ENCODE measurements around the gene TATDN2.
"Not testable (repeated sequence)": the region's sequence is repeated elsewhere in the genome, so short reads cannot be mapped to it uniquely, and the experiment has no call there.

The TATDN2 gene

GRCh38 chr3:10292505-10293419 is 44.5 kb downstream of the TATDN2 start, which contains the start of gene GHRL:
Gene GHRL (minus strand): TSS chr3:10292947. CDS start chr3:10290180, 2,767 bp downstream.
- no peak for FAIRE-seq

GRCh38 chr3:10294030-10294586 is 45.8 kb downstream of the TATDN2 start:
- no peak for FAIRE-seq

- not testable (repeated sequence) for FAIRE-seq
These were observed 49.8 kb downstream of the TATDN2 start for GRCh38 chr3:10298064-10298463.

- no peak for FAIRE-seq
These were observed 50.9 kb downstream of the TATDN2 start for GRCh38 chr3:10299175-10299574.

GRCh38 chr3:10299679-10300078 is 51.4 kb downstream of the TATDN2 start:
- no peak for FAIRE-seq

GRCh38 chr3:10300087-10300486 is 51.8 kb downstream of the TATDN2 start:
- FAIRE-seq = no peak

- no peak for FAIRE-seq
These were observed 54.8 kb downstream of the TATDN2 start for GRCh38 chr3:10303105-10303504.

- no peak for FAIRE-seq
These were observed 55.5 kb downstream of the TATDN2 start for GRCh38 chr3:10303785-10304184.

- no peak for FAIRE-seq
These were observed 56.6 kb downstream of the TATDN2 start for GRCh38 chr3:10304905-10305304.

- FAIRE-seq = no peak
These were observed 57.2 kb downstream of the TATDN2 start for GRCh38 chr3:10305331-10305902.

GRCh38 chr3:10306156-10306555 is 57.9 kb downstream of the TATDN2 start:
- FAIRE-seq = no peak

GRCh38 chr3:10308678-10309077 is 60.4 kb downstream of the TATDN2 start:
- FAIRE-seq = no peak

- no peak for FAIRE-seq
These were observed 61.5 kb downstream of the TATDN2 start for GRCh38 chr3:10309736-10310135.

- no peak for FAIRE-seq
These were observed 62.3 kb downstream of the TATDN2 start for GRCh38 chr3:10310578-10310977.

GRCh38 chr3:10311710-10312109 is 63.5 kb downstream of the TATDN2 start:
- FAIRE-seq = no peak

GRCh38 chr3:10312391-10312790 is 64.1 kb downstream of the TATDN2 start:
- no peak for FAIRE-seq

GRCh38 chr3:10312861-10313260 is 64.6 kb downstream of the TATDN2 start:
- no peak for FAIRE-seq

- no peak for FAIRE-seq
These were observed 66.8 kb downstream of the TATDN2 start for GRCh38 chr3:10315101-10315500.

- no peak for FAIRE-seq
These were observed 67.6 kb downstream of the TATDN2 start for GRCh38 chr3:10315771-10316344.

- no peak for FAIRE-seq
These were observed 69.2 kb downstream of the TATDN2 start for GRCh38 chr3:10317311-10317960.

- FAIRE-seq = no peak
These were observed 69.7 kb downstream of the TATDN2 start for GRCh38 chr3:10317961-10318350.

GRCh38 chr3:10319251-10319650 is 71.0 kb downstream of the TATDN2 start:
- no peak for FAIRE-seq

- no peak for FAIRE-seq
These were observed 71.5 kb downstream of the TATDN2 start for GRCh38 chr3:10319804-10320203.
